HTR-8/SVneo (cell line): ENCODE data around the gene PLCL2.

Source experiments
- DNase-seq: peaks from one replicate; pipeline ENCODE4 v3.0.0; 2011; ENCODE audit warnings: low spot score, mixed read lengths; ENCODE audit not compliant: insufficient read length
- FAIRE-seq: peaks from 2 replicates; lab custom pipeline; 2011; peaks lifted over from hg19 to GRCh38; lab: Jason Lieb, UNC

PLCL2 gene

GRCh38 chr3:17132286-17133115, 247.7 kb downstream of the PLCL2 start:
- FAIRE-seq, result no peak

GRCh38 chr3:17133632-17134545, 249.1 kb downstream of the PLCL2 start:
- DNase-seq (no peak), FAIRE-seq (no peak)

More at GRCh38 chr3:17132286-17133115, 247.7 kb downstream of the PLCL2 start:
- no peak for DNase-seq

DNA sequence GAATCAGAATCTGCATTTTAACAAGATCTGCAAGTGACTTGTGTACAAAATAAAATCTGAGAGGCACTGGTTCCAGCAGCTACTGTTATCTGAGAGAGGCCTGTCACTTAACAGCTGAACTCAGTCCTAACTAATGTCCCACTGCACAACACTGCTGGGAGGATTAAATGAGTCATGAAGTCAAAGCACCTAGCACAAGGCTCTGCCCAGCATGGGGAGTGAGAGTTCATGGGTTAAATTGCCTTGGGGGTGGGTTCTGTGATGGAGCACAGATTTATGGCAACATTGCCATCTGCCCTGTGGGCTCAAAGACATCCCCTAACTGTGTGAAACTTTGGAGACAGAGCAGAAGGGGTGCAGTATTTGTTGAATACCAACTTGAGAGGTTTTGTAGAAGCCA, 250.9 kb downstream of the PLCL2 start:
- DNase-seq (no peak), FAIRE-seq (no peak)

DNA sequence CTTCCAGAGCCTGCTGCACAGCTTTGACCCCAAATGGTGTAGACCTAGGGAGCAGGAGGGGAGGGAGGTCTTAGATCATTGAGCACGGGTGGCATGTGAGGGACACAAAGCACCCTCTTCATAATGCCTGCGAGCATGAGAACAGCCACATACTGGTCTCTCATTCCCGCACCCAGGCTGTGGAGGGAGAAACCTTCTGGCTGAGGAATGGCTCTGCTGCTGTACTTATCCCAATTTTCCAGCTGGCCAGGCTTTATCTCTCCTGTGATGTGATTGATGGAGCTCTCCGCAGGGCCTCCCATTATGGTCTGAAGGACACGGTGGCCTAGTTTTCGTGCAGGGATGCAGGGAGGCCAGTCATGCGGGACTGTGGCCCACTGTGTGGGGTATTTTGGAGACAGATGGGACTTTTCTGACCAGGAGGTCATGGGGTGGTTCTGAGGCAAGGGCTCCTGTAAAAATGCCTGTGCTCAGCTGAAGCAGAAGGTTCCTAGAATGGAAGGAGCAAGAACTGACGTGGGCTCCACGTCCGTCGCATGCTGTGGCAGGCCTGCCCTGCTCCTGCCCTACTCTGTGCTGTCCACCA, 251.5 kb downstream of the PLCL2 start:
- no peak for DNase-seq
- no peak for FAIRE-seq

DNA sequence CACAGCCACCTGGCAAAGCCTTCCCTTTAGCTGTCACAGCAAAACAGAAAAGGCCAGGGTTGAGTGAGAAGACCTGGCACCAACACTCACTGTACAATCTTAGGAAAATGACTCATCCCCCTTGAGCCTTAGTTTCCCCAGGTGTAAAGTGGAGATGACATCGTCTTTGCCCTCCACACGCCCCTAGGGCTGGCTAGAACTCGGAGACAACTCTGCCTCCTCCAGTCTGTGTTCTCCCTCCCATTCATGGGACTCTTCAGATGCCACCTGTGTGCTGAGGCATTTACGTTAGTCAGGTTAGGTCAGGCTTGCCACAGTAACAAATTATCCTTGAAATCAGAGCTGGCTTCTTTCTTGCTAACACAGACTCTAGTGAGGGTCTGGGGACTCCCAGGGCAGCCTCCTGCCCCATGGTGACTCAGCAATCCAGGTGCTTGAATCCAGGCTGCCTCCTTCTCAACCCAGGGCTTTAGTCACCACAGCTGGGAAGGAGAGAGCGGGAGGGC, 252.6 kb downstream of the PLCL2 start:
- DNase-seq (no peak), FAIRE-seq (no peak)

DNA sequence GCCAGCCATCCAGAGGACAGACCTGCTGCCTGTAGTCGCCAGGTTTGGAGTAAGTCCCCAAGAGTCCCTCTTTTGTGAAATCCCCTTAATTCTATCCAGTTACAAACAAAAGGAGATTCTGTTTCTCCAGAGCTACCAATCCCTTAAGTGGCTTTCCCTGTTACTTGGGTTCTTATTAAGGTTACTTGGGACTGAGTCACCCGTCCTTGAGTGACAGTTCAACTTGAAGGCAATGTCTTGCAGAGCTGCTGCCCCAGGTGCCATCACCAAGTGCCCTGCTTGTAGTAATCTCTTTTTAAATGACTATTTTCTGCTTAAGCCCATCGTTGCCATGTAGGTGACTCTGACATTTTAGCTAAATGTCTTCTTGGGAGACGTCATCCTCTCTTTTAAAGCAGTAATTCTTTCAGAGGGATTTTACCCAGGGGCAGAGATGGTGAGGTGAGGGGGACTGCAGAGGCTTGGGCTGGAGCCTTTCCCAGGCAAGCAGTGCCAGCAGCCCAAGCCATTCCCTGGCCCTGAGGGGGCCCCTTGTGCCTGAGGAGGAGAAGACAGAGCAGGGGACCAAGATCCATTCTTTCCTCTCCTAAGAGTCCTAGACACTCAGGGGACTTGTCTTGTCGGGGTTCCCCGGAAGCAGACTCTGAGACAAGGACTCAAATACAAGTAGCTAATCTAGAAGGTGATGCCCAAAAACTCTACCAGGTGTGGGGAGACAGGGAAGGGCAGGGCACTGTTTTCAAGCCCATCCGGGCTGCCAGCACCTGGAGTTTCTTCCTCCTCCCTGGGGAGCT, 253.7 kb downstream of the PLCL2 start:
- DNase-seq, result no peak
- FAIRE-seq, result no peak
